Stimulated activated CD8-positive, alpha-beta memory T cell treated with anti-CD3 and anti-CD28 coated beads, Interleukin-7, amount 100 ng/mL, for 24 hours (primary cell): ENCODE data around the gene ZBED5.
"Not testable (repeated sequence)": the region's sequence is repeated elsewhere in the genome, so short reads cannot be mapped to it uniquely, and the experiment has no call there.

Experiments used
- DNase-seq: peaks from one replicate; pipeline ENCODE4 v3.0.0-alpha.2; 2020; ENCODE audit warnings: low read depth

ZBED5 gene

DNA sequence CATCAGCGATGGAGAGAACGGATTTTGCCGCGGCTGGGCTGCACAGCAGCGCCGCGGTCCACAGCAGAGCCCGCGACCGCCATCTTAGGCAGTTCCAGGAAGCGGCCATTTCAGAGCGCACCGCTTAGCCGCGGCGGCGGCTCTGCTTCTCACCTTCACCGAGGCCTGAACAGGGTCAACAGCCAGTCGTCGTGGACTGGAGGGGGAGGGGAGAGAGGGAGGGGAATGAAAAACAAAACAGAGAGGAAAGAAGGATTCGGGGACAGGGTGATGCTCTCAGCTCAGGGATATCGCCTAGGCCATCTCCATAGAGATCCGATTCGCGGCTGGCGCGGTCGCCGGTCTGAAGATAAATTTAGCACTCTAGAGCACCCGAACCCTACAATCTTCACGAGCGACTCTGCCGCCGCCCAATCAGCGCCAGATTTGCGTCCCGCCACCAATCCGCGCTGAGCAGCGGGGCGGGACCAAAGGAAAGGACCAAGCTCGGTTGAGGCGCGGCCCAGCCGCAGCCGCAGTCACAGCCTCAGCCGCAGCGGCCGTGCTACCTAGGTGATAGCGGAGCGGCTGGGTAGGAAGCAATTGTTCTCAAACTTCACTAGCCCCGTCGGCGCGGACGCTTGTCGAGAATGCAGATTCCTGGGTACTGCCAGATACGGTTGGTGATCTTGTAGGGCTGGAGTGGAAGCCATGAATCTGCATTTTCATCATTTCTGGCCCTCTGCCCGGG, at the start of gene ZBED5:
ZBED5 (minus strand) TSS at position 345 of the 730 bp plus-strand sequence. CDS start 3,108 bp downstream, outside the sequence.
- peak; percentile 84 for DNase-seq

DNA sequence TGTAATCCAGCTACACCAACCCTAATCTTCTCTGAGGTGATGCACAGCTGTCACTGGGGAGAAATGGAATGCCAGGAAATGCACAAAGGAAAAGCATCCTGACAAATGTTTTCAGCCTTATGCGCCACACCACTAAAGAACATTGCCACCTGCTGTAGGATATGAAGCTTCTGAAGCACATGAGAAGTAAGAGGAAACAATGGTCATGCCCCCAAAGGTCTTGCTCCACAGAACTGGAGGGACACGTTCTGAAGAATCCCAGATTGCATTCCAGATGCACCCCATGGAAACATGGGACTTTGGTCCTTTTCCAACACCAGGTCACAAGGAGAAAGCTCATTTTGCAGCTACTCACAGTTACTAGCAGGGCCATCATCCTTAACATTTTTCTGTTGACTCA, 48.7 kb upstream of the ZBED5 start:
- no peak for DNase-seq

DNA sequence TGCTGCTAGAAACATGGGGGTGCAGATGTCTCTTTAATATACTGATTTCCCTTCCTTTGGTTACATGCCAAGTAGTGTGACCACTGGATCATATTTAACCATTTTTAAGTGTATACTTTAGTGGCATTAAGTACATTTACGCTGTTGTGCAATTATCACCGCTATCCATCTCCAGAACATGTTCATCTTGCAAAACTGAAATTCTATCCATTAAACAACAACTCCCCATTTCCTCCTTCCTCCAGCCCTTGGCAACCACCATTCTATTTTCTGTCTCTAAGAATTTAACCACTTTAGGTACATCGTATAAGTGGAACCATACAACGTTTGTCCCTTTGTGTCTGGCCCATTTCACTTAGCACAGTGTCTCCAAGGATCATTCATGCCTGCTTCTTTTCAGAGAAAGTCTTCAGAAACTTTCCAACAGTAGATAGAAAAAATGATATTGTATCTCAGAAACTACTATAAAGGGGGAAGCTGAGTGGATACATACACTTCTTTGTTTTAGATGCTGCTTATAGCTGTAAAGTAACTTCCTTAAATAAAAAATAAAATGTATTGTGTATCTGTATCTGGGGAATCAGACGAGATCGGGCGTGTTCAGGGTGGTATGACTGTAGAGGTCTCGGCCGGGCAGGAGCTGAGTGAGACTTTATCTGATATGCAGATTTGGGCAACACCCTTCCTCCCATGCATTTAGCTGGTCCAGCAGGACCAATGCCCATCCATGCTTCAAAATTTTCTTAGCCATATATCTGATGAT, 44.6 kb upstream of the ZBED5 start:
- no peak for DNase-seq

DNA sequence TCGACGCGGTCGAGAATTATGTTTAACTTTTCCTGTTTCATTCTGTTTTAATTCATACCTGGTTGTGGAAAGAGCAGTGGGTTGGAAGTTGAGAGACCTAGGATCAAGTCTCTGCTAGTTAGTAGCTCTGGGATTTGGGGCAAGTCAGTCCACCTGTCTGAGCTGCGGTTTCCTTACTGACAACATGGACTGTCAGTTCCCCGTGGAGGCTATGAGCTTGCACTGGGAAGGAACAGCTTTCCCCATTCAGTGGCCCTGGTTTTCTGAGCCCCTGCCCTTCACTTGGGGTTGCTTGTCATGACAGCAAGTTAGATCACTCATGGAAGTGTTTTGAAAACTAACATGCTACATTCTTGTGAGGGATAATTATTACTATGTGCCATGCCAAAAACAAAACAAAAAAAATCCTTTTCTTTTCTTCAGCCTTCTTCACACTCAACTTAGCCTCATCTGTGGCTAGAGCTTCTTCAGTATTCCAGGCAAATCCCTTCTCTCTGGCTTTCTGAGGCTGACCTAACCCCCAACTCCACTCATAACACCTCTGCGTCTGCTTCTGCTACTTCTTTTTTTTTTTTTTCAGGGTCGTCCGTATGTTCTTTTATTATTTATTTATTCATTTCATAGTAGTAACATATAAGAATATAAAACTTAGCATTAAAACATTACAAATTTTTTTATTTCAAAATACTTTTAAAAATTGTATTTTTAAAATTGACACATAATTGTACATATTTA, 43.0 kb upstream of the ZBED5 start:
- no peak for DNase-seq

DNA sequence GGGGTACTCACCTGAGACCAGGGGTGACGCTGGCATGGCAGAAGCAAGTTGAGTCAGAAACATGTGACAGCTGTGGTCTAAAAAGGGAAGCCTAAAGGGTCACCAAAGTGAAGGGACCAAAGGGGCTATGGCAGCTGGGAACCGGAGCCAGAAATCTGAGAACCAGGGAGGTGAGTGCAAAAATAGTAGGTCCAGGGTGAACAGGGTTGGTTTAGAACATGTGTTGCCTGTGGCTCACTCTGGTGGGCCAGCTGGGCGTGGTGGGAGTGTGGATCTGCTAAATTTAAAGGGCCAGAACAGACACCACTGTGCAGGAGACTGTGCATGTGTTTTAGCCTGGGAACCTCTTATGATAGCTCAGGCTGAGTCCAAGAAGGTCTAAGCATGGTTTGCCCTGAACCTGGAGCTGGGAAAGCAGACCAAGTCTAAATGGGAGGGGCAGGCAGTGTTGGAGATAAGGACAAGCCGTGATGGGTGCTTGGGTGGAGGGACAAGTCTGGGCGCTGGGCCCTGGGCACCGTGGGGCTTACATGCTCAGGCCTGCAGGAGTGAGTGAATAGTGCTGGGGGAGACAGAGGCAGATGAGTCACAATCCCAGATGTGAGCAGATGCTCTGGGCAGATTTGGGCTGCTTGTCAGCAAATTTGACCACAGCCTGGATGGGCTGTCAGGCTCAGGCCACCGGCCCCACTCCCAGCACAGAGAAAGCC, 41.4 kb upstream of the ZBED5 start:
- DNase-seq = no peak

DNA sequence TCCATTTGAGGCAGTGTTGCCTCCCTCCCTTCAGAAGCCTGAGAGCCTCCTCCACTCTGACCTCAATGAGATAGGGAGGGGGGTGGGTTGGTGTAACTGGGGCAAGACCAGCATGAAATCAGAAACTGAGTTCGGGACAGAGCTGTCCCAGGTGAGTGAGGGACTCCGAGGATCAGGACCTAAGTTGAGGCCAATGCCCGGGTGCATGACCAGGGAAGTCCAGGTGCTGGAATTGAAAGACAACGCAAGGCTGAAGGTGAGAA, 40.8 kb upstream of the ZBED5 start:
- DNase-seq = no peak

DNA sequence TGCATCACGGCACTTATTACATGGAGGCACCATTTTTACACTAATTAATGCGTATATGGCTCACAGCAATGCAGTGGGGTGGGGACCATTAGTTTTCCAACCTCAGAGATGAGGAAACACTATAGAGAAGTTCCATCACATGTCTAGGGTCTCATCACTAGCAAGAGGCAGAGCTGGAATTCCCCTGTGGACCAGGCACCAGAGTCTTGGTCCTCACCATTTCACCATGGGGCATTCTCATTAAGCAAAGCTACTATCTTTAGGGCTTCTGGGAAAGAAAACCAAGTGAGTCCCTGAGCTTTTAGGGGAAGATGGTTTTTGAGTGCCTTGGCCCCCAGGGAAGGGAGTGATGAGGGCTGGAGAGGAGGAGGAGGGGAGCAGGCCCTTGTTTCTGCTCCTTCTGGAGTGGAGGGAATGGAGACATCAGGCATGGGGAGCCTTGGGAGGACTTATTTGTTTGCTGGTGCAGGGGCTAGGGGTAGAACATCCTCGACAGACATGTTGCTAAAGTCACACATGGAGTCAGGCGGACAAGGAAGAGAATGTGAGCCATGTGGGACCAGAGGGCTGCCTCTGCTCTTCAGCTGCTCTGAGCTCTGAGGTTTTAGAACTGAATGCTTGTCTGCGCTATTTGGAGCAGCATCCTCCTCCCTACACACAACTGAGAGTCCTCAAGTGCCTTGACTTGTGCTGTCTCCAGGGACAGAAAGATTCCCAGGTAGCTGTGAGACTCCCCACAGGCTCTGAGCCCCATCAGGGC, 40.3 kb upstream of the ZBED5 start:
- DNase-seq = no peak

DNA sequence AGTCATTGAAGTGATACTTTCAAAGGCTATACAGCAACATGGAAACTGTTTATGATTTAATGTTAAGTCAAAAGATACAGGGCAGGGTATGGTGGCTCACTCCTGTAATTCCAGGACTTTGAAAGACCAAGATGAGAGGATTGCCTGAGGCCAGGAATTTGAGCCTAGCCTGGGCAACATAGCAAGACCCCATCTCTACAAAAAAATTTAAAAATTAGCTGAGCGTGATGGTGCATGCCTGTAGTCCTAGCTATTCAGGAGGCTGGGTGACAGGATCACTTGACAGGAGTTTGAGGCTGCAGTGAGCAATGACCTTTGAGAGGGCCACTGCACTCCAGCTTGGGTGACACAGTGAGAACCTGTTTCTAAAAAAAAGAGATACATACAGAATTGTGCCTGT, 39.3 kb upstream of the ZBED5 start:
- DNase-seq = no peak

DNA sequence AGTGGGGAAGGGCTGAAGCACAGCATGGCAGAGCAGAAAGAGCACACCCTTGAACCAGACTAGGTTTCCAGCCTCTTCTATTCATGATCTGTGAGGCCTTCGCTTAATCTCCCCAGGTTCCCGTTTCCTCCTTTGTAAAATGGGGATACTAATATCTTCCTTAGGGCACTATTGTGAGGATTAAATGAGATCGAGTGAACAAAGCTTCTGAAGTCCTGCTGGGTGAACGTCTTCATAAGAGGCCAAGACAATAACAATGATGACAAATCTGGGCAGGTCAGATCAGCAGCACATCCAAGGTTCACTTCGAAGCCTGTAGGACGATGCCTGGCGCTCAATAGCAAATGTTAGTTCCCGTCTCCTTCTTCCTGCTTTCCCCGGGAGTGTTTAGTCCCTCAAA, 38.6 kb upstream of the ZBED5 start:
- no peak for DNase-seq

DNA sequence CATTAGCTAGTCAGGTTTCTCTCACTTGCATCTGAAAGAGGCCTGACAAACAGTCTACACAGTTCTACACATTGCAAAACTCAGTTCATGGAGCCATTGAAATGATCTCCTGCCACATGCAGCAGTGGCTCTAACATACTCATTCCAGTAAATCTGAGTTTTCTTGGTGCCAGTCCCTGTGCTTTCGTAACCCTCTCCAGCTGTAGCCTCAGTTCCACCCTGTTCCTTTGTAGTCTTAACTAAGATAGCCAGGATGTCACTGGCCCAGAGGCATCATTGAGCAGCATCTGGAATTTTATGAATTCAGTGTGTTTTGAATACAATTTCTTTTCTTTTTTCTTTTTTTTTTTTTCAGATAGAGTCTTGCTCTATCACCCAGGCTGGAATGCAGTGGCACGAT, 37.4 kb upstream of the ZBED5 start:
- no peak for DNase-seq

DNA sequence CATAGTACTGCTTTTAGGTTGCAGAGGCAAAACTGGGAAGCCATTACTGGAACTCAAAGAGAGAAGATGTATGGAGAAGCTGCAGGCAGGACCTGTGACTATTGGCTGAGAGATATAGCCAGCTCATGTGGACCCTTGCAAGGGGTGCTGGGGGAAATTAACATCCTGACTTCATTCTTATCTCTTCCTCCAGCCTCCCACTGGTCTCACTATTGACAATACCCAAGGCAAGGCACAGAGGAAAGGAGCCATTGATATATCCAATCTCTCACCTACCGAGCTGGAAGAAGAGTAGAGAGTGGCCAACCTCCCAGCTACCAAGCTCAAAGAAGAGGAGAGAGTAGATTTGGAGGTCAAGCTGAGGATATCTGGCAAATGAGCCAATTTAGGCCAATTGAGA, 36.8 kb upstream of the ZBED5 start:
- no peak for DNase-seq

DNA sequence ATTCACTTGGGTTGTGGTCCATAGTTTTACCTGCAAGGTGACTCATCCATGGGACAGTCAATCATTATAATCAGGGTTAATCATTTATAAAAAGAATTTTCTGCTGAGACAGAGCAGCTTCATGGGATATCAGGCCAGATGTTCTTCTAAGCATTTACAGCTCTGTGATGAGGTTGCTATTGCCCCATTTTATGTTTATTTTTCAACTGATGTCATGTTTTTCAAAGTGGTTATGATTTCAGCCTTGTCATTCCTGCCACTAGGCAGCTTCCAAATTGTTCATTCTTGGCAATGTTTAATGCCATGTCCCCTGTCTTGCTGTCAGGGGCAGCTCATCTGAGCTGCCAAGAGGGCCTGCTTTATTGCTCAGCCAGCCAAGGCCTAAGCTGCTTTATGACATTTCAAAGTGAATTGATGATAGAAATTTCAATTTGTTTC, 35.9 kb upstream of the ZBED5 start:
- no peak for DNase-seq

DNA sequence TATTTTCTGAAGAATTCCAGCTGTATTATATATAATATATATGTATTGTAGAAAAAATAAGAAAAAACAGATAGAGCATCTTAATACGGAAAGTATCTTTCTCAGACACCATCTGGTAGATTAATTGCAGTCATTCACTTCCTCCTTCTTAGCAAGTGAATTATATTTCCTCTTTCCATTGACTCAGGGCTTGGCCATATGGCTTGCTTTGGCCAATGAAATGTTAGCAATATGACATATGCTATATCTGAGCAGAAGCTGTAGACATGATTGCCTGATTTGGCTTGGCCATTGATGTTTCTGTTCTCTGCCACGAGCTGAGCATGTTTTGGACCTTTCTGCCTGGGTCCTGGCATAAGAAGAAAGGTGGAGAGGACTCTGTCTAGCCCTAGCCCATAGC, 34.4 kb upstream of the ZBED5 start:
- no peak for DNase-seq

DNA sequence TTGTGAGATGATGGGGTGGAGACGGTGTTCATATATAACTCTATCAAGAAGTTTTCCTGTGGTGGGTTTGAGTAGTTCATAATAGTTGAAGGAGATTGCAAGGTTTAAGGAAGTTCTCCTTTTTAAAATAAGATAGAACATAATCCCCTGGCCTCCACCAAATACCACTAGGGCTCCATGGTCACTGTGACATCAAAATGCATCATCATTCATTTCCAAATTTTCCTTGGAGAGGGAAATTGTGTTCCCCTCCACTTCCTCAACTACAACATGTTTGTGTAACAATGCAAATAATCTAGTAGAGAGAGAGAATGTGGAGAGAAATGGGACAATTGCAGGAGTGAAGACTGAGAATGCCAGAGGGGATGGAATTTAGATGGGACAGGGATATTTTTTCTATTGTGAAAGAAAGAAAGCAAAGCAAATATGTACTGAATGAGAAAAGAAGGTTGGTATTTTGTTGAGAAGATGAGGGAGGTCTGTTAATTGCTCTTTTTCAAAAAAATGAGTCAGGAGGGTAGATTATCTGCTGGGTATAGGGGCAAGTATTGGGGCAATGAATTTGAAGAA, 33.4 kb upstream of the ZBED5 start:
- DNase-seq = no peak

DNA sequence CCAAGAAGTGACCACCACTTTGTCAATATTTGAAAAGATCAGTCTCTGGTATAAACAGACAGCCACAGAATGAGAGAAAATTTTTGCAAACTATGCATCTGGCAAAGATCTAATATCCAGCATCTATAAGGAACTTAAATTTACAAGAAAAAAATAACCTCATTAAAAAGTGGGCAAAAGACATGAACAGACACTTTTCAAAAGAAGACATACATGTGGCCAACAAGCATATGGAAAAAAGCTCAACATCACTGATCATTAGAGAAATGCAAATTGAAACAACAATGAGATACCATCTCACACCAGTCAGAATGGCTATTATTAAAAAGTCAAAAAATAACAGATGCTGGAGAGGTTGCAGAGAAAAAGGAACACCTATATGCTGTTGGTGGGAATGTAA, 32.2 kb upstream of the ZBED5 start:
- not testable (repeated sequence) for DNase-seq

DNA sequence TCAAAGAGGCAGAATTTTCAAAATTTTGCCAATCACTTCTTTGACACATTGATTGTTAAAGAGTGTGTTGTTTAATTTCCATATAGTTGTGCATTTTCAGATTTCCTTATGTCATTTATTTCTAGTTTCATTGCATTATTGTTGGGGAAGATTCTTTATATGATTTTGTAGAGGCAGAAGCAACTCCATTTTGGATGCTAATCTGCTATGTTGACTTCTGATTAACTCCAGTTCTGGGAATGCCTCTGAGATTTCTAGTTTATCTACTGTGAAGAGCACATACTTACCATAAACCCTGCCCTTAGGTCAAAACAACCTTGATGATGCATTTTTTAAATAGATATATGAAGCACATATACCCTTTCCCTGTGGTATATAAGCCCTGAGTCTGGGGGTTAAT, 29.5 kb upstream of the ZBED5 start:
- no peak for DNase-seq

DNA sequence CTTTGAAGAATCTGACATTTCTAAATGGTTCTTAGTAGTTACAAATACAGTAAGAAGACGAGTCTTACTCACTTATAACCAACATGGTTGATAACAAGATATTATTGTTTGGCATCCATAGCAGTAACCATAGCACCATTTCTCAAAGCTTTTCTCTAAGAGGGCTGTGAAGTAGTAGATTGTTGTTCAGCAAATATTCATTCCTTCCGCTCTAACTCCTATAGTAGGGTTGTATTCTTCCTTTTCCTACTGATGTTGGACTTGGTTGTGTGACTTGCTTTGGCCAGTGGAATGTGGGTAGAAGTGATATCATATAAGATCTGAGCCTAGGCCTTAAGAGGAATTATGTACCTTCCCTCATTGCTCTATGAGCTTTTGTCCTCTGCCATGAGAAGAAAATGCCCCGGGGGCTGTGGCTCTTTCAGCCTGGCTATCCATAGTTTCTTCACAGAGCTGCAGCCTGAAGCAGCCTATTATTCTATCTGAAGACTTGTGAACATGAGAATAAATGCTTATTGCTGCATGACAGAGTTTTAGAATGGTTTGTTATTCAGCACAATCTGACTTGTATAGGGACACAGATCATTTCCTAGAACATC, 28.9 kb upstream of the ZBED5 start:
- no peak for DNase-seq

DNA sequence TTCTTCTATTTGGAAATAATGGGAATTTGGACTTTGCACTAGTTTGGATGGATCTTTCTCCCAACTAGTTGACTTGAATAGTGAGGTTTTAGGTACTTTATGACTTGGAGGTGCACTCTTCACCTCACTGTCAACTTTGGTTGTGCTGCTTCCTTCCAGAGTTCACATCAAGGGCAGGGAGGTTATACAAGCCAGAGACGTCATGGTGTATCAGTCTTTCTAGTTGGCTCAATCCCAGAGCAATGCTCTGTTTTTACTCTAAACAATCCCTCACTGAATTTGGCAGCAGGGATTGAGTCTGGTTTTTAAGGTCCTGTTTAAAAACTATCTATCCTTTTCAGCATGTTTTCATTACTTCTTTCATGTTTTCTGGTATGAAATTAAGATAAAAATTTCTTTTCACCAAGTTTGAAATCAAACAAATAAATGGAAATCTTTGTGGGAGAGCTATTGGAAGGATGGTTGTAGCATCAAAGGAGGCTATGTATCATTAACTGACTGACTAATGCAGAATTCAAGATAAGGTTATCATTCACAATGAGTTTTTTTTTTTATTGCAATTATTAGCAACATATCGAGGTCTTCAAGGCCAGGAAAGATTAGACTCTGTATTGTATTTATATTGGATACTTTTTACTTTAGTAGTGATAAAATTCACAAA, 28.0 kb upstream of the ZBED5 start:
- no peak for DNase-seq

DNA sequence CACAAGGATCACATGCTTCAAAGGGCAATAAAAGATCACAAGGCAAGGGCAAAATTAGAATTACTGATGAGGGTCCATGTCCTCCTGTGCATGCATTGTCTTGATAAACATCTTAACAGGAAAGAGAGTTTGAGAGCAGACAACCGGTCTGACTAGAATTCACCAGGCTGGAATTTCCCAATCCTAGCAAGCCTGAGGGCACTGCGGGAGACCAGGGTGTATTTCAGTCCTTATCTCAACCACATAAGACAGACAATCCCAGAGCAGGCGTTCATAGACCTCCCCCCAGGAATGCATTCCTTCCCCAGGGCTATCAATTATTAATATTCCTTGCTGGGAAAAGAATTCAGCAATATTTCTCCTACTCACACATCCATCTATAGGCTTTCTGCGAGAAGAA, 26.4 kb upstream of the ZBED5 start:
- not testable (repeated sequence) for DNase-seq

DNA sequence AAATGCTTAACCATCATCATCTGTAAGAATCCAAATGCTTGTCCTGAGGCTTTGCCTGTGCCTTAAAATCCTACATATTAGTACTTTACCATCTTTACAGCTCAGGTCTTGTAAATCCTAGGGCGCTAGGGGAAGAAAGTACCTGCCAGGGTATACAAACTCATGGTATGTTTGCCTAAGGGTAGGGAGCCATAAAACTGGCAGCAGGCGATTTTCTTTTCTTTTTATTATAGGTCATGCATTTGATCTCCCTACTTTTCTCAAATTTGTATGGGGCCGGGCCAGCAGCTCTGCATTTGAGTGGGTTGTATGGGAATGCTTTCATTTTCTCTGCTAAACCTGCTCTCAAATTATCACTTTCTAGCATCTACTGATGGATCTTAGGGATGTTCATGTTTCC, 24.0 kb upstream of the ZBED5 start:
- DNase-seq = no peak
